Measurements from ENCODE around the gene NR2F6. TPM values are rescaled to one million over a fixed set of nuclear protein-coding genes. Genes with fewer than 3 reads are reported as not detected.
"Not testable (repeated sequence)": the region's sequence is repeated elsewhere in the genome, so short reads cannot be mapped to it uniquely, and the experiment has no call there.

NR2F6 gene
- total and polyA plus RNA-seq, 2 donors (not counting 1 experiment from before 2014, with no cell fraction given), result 2.0 to 4.9 TPM

DNA sequence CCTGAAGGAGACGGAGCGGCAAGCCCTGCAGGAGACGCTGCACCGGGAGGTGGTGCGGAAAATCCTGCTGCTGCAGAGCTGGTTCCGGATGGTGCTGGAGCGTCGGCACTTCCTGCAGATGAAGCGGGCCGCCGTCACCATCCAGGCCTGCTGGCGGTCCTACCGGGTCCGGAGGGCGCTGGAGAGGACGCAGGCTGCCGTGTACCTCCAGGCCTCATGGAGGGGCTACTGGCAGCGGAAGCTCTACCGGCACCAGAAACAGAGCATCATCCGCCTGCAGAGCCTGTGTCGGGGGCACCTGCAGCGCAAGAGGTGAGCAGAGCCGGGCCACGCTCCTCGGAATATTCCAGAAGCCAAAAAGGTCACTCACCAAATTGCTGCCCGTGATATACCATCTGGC, 53.0 kb downstream of the NR2F6 start:
- Histone ChIP-seq H3K4me1 (ENCODE audit: control insufficient read depth in 2 of 2, insufficient read depth in 2 of 2, low read length in 2 of 2) (no peaks in the 10 kb centered on the region), H3K27ac (ENCODE audit: low read length in 2 of 2) (no peak overlapping the region)
- CTCF ChIA-PET, result no interaction called here

DNA sequence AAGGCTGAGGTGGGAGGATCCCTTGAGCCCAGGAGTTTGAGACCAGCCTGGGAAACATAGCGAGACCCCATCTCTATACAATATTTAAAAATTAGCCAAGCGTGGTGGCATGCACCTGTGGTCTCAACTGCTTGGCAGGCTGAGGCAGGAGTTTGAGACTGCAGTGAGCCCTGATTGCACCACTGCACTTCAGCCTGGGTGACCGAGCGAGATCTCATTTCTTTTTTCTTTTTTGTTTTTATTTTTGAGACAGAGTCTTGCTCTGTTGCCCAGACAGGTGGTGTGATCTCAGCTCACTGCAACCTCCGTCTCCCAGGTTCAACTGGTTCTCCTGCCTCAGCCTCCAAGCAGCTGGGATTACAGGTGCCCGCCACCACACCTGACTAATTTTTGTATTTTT, 54.0 kb downstream of the NR2F6 start:
- H3K27me3 ChIP-seq (replicated peaks in 1 of 4; ENCODE audit: control extremely low read depth in 1 of 4, control insufficient read depth in 3 of 4, insufficient read depth in 4 of 4, low read length in 3 of 4); H3K9ac ChIP-seq (ENCODE audit: low read length); H3K4me1 ChIP-seq (ENCODE audit: control insufficient read depth in 2 of 2, insufficient read depth in 2 of 2, low read length in 2 of 2); H3K9me3 ChIP-seq (ENCODE audit: control extremely low read depth in 1 of 3, control insufficient read depth in 2 of 3, insufficient read depth in 1 of 3, low read length in 2 of 3); H3K4me1 Mint-ChIP-seq; ATAC-seq (ENCODE audit: low read depth); H2AFZ ChIP-seq (ENCODE audit: insufficient read depth, low read depth, low read length, poor library complexity, severe bottlenecking); intact Hi-C loops (cut with micrococcal nuclease); H3K27me3 Mint-ChIP-seq; DNase-seq; H3K4me2 ChIP-seq (replicated peaks; ENCODE audit: low read depth, low read length, poor library complexity, severe bottlenecking); H3K27ac ChIP-seq (ENCODE audit: low read length in 2 of 2); H3K4me3 ChIP-seq (ENCODE audit: control extremely low read depth in 1 of 5, extremely low read depth in 1 of 5, insufficient read depth in 1 of 5, low read depth in 2 of 5, low read length in 4 of 5); H3K4me3 Mint-ChIP-seq; H3K79me2 ChIP-seq (ENCODE audit: control insufficient read depth, insufficient read depth, low read length); H4K20me1 ChIP-seq (ENCODE audit: control insufficient read depth, insufficient read depth, low read length, poor library complexity, severe bottlenecking); POLR2A ChIA-PET; H3K9me3 Mint-ChIP-seq (ENCODE audit: insufficient read depth): not testable (repeated sequence)
- CTCF ChIA-PET, result interaction anchor here (0.6 to 0.7 kb wide), 2 partner anchors 8 to 1132 kb away, joined by 3 to 6 read pairs; no protein-coding TSS in a partner anchor
- WGBS (ENCODE audit: insufficient coverage), result 71% methylated on average over 1 of the region's 6 CpGs
- peak overlapping the region; percentile 20 for H3K27ac Mint-ChIP-seq
- H3K36me3 ChIP-seq (replicated peaks in 1 of 2; ENCODE audit: control extremely low read depth in 1 of 2, control insufficient read depth in 1 of 2, extremely low read depth in 1 of 2, insufficient read depth in 2 of 2, low read length in 1 of 2), result peaks cover 5 to 83% of the 10 kb centered on the region in 2 experiments

More for the DNA sequence above, 53.0 kb downstream of the NR2F6 start:
- H3K9ac ChIP-seq (ENCODE audit: low read length), result no peak overlapping the region
- POLR2A ChIA-PET, result no interaction called here
- H3K4me1 Mint-ChIP-seq, result peaks cover 7% of the 10 kb centered on the region
- WGBS (ENCODE audit: insufficient coverage), result 96% methylated on average over 26 of the region's 26 CpGs
- TF ChIP-seq, protein P1, sequence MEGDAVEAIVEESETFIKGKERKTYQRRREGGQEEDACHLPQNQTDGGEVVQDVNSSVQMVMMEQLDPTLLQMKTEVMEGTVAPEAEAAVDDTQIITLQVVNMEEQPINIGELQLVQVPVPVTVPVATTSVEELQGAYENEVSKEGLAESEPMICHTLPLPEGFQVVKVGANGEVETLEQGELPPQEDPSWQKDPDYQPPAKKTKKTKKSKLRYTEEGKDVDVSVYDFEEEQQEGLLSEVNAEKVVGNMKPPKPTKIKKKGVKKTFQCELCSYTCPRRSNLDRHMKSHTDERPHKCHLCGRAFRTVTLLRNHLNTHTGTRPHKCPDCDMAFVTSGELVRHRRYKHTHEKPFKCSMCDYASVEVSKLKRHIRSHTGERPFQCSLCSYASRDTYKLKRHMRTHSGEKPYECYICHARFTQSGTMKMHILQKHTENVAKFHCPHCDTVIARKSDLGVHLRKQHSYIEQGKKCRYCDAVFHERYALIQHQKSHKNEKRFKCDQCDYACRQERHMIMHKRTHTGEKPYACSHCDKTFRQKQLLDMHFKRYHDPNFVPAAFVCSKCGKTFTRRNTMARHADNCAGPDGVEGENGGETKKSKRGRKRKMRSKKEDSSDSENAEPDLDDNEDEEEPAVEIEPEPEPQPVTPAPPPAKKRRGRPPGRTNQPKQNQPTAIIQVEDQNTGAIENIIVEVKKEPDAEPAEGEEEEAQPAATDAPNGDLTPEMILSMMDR (IDR thresholded peaks at IDR 0.05), result no peak
- TF ChIP-seq EZH2 (IDR thresholded peaks at IDR 0.05; ENCODE audit: borderline replicate concordance, insufficient read depth, low read depth, low read length, poor library complexity, severe bottlenecking), result no peak
- no peak overlapping the region for H3K27ac Mint-ChIP-seq
- H2AFZ ChIP-seq (ENCODE audit: insufficient read depth, low read depth, low read length, poor library complexity, severe bottlenecking), result no peak overlapping the region
- intact Hi-C loops (cut with micrococcal nuclease), result no loop called here
- H3K79me2 ChIP-seq (ENCODE audit: control insufficient read depth, insufficient read depth, low read length), result peaks cover 3% of the 10 kb centered on the region
- H3K27me3 ChIP-seq (replicated peaks in 1 of 4; ENCODE audit: control extremely low read depth in 1 of 4, control insufficient read depth in 3 of 4, insufficient read depth in 4 of 4, low read length in 3 of 4), result no peaks in the 10 kb centered on the region
- no peak overlapping the region for H3K4me2 ChIP-seq (replicated peaks; ENCODE audit: low read depth, low read length, poor library complexity, severe bottlenecking)
- H3K27me3 Mint-ChIP-seq, result no peaks in the 10 kb centered on the region
- no peak overlapping the region for H3K4me3 Mint-ChIP-seq
- ATAC-seq (ENCODE audit: low read depth) (no peak), DNase-seq (no peak)
- H3K36me3 ChIP-seq (replicated peaks in 1 of 2; ENCODE audit: control extremely low read depth in 1 of 2, control insufficient read depth in 1 of 2, extremely low read depth in 1 of 2, insufficient read depth in 2 of 2, low read length in 1 of 2), result peaks cover 4 to 77% of the 10 kb centered on the region in 2 experiments
- H3K9me3 ChIP-seq (ENCODE audit: control extremely low read depth in 1 of 3, control insufficient read depth in 2 of 3, insufficient read depth in 1 of 3, low read length in 2 of 3), result no peaks in the 10 kb centered on the region
- H3K4me3 ChIP-seq (ENCODE audit: control extremely low read depth in 1 of 5, extremely low read depth in 1 of 5, insufficient read depth in 1 of 5, low read depth in 2 of 5, low read length in 4 of 5), result no peak overlapping the region
- no peaks in the 10 kb centered on the region for H4K20me1 ChIP-seq (ENCODE audit: control insufficient read depth, insufficient read depth, low read length, poor library complexity, severe bottlenecking)
- no peaks in the 10 kb centered on the region for H3K9me3 Mint-ChIP-seq (ENCODE audit: insufficient read depth)

Measured in B cell (primary cell).